ENCODE data around the gene ADAMTS6.
"Not testable (repeated sequence)": the region's sequence is repeated elsewhere in the genome, so short reads cannot be mapped to it uniquely, and the experiment has no call there.

Gene ADAMTS6

GRCh38 chr5:65413822-65414221, 67.9 kb downstream of the ADAMTS6 start:
- no peaks in the 10 kb centered on the region for H3K27me3 ChIP-seq (replicated peaks; ENCODE audit: control insufficient read depth, insufficient read depth, low read length)
- no peaks in the 10 kb centered on the region for H3K4me1 ChIP-seq (ENCODE audit: control insufficient read depth, insufficient read depth, low read length)
- DNase-seq (ENCODE audit: low read depth) = no peak
- no peak overlapping the region for H3K4me3 ChIP-seq (ENCODE audit: low read length)
- H3K9me3 ChIP-seq (ENCODE audit: control insufficient read depth, low read length) = peaks cover 17% of the 10 kb centered on the region
- H3K36me3 ChIP-seq (ENCODE audit: control insufficient read depth, insufficient read depth, low read length, severe bottlenecking) = no peaks in the 10 kb centered on the region
- H3K9ac ChIP-seq (ENCODE audit: low read length) = no peak overlapping the region

- Histone ChIP-seq H3K4me1 (ENCODE audit: control insufficient read depth, insufficient read depth, low read length) (no peaks in the 10 kb centered on the region), H3K4me3 (ENCODE audit: low read length) (no peak overlapping the region), H3K9ac (ENCODE audit: low read length) (no peak overlapping the region), H3K9me3 (ENCODE audit: control insufficient read depth, low read length) (peaks cover 11% of the 10 kb centered on the region), H3K36me3 (ENCODE audit: control insufficient read depth, insufficient read depth, low read length, severe bottlenecking) (no peaks in the 10 kb centered on the region), H3K27me3 (replicated peaks; ENCODE audit: control insufficient read depth, insufficient read depth, low read length) (no peaks in the 10 kb centered on the region)
- DNase-seq (ENCODE audit: low read depth) = no peak
These were observed 68.9 kb downstream of the ADAMTS6 start for GRCh38 chr5:65412842-65413241.

GRCh38 chr5:65411356-65411755, 70.4 kb downstream of the ADAMTS6 start:
- H3K4me1 ChIP-seq (ENCODE audit: control insufficient read depth, insufficient read depth, low read length) = no peaks in the 10 kb centered on the region
- no peaks in the 10 kb centered on the region for H3K9me3 ChIP-seq (ENCODE audit: control insufficient read depth, low read length)
- DNase-seq (ENCODE audit: low read depth) = no peak
- no peaks in the 10 kb centered on the region for H3K36me3 ChIP-seq (ENCODE audit: control insufficient read depth, insufficient read depth, low read length, severe bottlenecking)
- no peak overlapping the region for H3K4me3 ChIP-seq (ENCODE audit: low read length)
- no peaks in the 10 kb centered on the region for H3K27me3 ChIP-seq (replicated peaks; ENCODE audit: control insufficient read depth, insufficient read depth, low read length)
- H3K9ac ChIP-seq (ENCODE audit: low read length) = no peak overlapping the region

GRCh38 chr5:65395526-65396155, 86.1 kb downstream of the ADAMTS6 start:
- H3K9ac ChIP-seq (ENCODE audit: low read length) = no peak overlapping the region
- H3K36me3 ChIP-seq (ENCODE audit: control insufficient read depth, insufficient read depth, low read length, severe bottlenecking) = no peaks in the 10 kb centered on the region
- H3K4me1 ChIP-seq (ENCODE audit: control insufficient read depth, insufficient read depth, low read length) = peaks cover 32% of the 10 kb centered on the region
- peaks cover 8% of the 10 kb centered on the region for H3K9me3 ChIP-seq (ENCODE audit: control insufficient read depth, low read length)
- DNase-seq (ENCODE audit: low read depth) = peak; percentile 28
- no peaks in the 10 kb centered on the region for H3K27me3 ChIP-seq (replicated peaks; ENCODE audit: control insufficient read depth, insufficient read depth, low read length)
- no peak overlapping the region for H3K4me3 ChIP-seq (ENCODE audit: low read length)

- Histone ChIP-seq H3K36me3 (ENCODE audit: control insufficient read depth, insufficient read depth, low read length, severe bottlenecking) (no peaks in the 10 kb centered on the region), H3K9me3 (ENCODE audit: control insufficient read depth, low read length) (peaks cover 8% of the 10 kb centered on the region), H3K9ac (ENCODE audit: low read length) (peak overlapping the region; percentile 16), H3K4me1 (ENCODE audit: control insufficient read depth, insufficient read depth, low read length) (peaks cover 32% of the 10 kb centered on the region), H3K4me3 (ENCODE audit: low read length) (peak overlapping the region; percentile 26), H3K27me3 (replicated peaks; ENCODE audit: control insufficient read depth, insufficient read depth, low read length) (no peaks in the 10 kb centered on the region)
- peak; percentile 90 for DNase-seq (ENCODE audit: low read depth)
These were observed 87.6 kb downstream of the ADAMTS6 start for GRCh38 chr5:65394087-65394486.

GRCh38 chr5:65391591-65391990, 90.1 kb downstream of the ADAMTS6 start:
- Histone ChIP-seq H3K9me3 (ENCODE audit: control insufficient read depth, low read length) (peaks cover 8% of the 10 kb centered on the region), H3K4me1 (ENCODE audit: control insufficient read depth, insufficient read depth, low read length) (peaks cover 32% of the 10 kb centered on the region), H3K27me3 (replicated peaks; ENCODE audit: control insufficient read depth, insufficient read depth, low read length) (no peaks in the 10 kb centered on the region), H3K9ac (ENCODE audit: low read length) (no peak overlapping the region), H3K36me3 (ENCODE audit: control insufficient read depth, insufficient read depth, low read length, severe bottlenecking) (no peaks in the 10 kb centered on the region), H3K4me3 (ENCODE audit: low read length) (no peak overlapping the region)
- peak; percentile 22 for DNase-seq (ENCODE audit: low read depth)

- Histone ChIP-seq H3K27me3 (replicated peaks; ENCODE audit: control insufficient read depth, insufficient read depth, low read length) (no peaks in the 10 kb centered on the region), H3K4me1 (ENCODE audit: control insufficient read depth, insufficient read depth, low read length) (peaks cover 26% of the 10 kb centered on the region), H3K9me3 (ENCODE audit: control insufficient read depth, low read length) (peaks cover 8% of the 10 kb centered on the region), H3K4me3 (ENCODE audit: low read length) (no peak overlapping the region), H3K9ac (ENCODE audit: low read length) (no peak overlapping the region), H3K36me3 (ENCODE audit: control insufficient read depth, insufficient read depth, low read length, severe bottlenecking) (no peaks in the 10 kb centered on the region)
- DNase-seq (ENCODE audit: low read depth) = no peak
These were observed 91.5 kb downstream of the ADAMTS6 start for GRCh38 chr5:65390208-65390607.

GRCh38 chr5:65383859-65384258, 97.9 kb downstream of the ADAMTS6 start:
- H3K9me3 ChIP-seq (ENCODE audit: control insufficient read depth, low read length) = no peaks in the 10 kb centered on the region
- no peaks in the 10 kb centered on the region for H3K27me3 ChIP-seq (replicated peaks; ENCODE audit: control insufficient read depth, insufficient read depth, low read length)
- DNase-seq (ENCODE audit: low read depth) = no peak

GRCh38 chr5:65382582-65382981, 99.1 kb downstream of the ADAMTS6 start:
- H3K36me3 ChIP-seq (ENCODE audit: control insufficient read depth, insufficient read depth, low read length, severe bottlenecking) = no peaks in the 10 kb centered on the region
- H3K4me1 ChIP-seq (ENCODE audit: control insufficient read depth, insufficient read depth, low read length) = no peaks in the 10 kb centered on the region
- no peaks in the 10 kb centered on the region for H3K9me3 ChIP-seq (ENCODE audit: control insufficient read depth, low read length)
- H3K4me3 ChIP-seq (ENCODE audit: low read length) = no peak overlapping the region
- DNase-seq (ENCODE audit: low read depth) = no peak
- no peaks in the 10 kb centered on the region for H3K27me3 ChIP-seq (replicated peaks; ENCODE audit: control insufficient read depth, insufficient read depth, low read length)
- H3K9ac ChIP-seq (ENCODE audit: low read length) = no peak overlapping the region

More at GRCh38 chr5:65383859-65384258, 97.9 kb downstream of the ADAMTS6 start:
- no peak overlapping the region for H3K4me3 ChIP-seq (ENCODE audit: low read length)
- no peaks in the 10 kb centered on the region for H3K4me1 ChIP-seq (ENCODE audit: control insufficient read depth, insufficient read depth, low read length)
- no peaks in the 10 kb centered on the region for H3K36me3 ChIP-seq (ENCODE audit: control insufficient read depth, insufficient read depth, low read length, severe bottlenecking)
- no peak overlapping the region for H3K9ac ChIP-seq (ENCODE audit: low read length)

- not testable (repeated sequence) for H3K4me1 ChIP-seq (ENCODE audit: control insufficient read depth, insufficient read depth, low read length); H3K36me3 ChIP-seq (ENCODE audit: control insufficient read depth, insufficient read depth, low read length, severe bottlenecking); H3K4me3 ChIP-seq (ENCODE audit: low read length); H3K9me3 ChIP-seq (ENCODE audit: control insufficient read depth, low read length); DNase-seq (ENCODE audit: low read depth); H3K27me3 ChIP-seq (replicated peaks; ENCODE audit: control insufficient read depth, insufficient read depth, low read length); H3K9ac ChIP-seq (ENCODE audit: low read length)
These were observed 111.2 kb downstream of the ADAMTS6 start for GRCh38 chr5:65370505-65370904.

GRCh38 chr5:65366655-65367054, 115.1 kb downstream of the ADAMTS6 start:
- DNase-seq (ENCODE audit: low read depth) = no peak
- no peaks in the 10 kb centered on the region for H3K27me3 ChIP-seq (replicated peaks; ENCODE audit: control insufficient read depth, insufficient read depth, low read length)
- H3K9me3 ChIP-seq (ENCODE audit: control insufficient read depth, low read length) = no peaks in the 10 kb centered on the region
- no peaks in the 10 kb centered on the region for H3K36me3 ChIP-seq (ENCODE audit: control insufficient read depth, insufficient read depth, low read length, severe bottlenecking)
- H3K4me1 ChIP-seq (ENCODE audit: control insufficient read depth, insufficient read depth, low read length) = peaks cover 12% of the 10 kb centered on the region
- H3K9ac ChIP-seq (ENCODE audit: low read length) = no peak overlapping the region
- no peak overlapping the region for H3K4me3 ChIP-seq (ENCODE audit: low read length)

GRCh38 chr5:65364907-65365306, 116.8 kb downstream of the ADAMTS6 start:
- H3K27me3 ChIP-seq (replicated peaks; ENCODE audit: control insufficient read depth, insufficient read depth, low read length) = no peaks in the 10 kb centered on the region
- peak overlapping the region; percentile 38 for H3K9ac ChIP-seq (ENCODE audit: low read length)
- H3K36me3 ChIP-seq (ENCODE audit: control insufficient read depth, insufficient read depth, low read length, severe bottlenecking) = no peaks in the 10 kb centered on the region
- DNase-seq (ENCODE audit: low read depth) = no peak
- peaks cover 12% of the 10 kb centered on the region for H3K4me1 ChIP-seq (ENCODE audit: control insufficient read depth, insufficient read depth, low read length)
- no peaks in the 10 kb centered on the region for H3K9me3 ChIP-seq (ENCODE audit: control insufficient read depth, low read length)
- no peak overlapping the region for H3K4me3 ChIP-seq (ENCODE audit: low read length)
